ENCODE measurements around the gene BACH2. TPM values are rescaled to one million over a fixed set of nuclear protein-coding genes. Genes with fewer than 3 reads are reported as not detected.

The BACH2 gene
- total and polyA plus RNA-seq, 2 of the 8 experiments (the other 6 are each of a cell fraction or from before 2014, with no cell fraction given): 1.9 to 5.9 TPM

DNA sequence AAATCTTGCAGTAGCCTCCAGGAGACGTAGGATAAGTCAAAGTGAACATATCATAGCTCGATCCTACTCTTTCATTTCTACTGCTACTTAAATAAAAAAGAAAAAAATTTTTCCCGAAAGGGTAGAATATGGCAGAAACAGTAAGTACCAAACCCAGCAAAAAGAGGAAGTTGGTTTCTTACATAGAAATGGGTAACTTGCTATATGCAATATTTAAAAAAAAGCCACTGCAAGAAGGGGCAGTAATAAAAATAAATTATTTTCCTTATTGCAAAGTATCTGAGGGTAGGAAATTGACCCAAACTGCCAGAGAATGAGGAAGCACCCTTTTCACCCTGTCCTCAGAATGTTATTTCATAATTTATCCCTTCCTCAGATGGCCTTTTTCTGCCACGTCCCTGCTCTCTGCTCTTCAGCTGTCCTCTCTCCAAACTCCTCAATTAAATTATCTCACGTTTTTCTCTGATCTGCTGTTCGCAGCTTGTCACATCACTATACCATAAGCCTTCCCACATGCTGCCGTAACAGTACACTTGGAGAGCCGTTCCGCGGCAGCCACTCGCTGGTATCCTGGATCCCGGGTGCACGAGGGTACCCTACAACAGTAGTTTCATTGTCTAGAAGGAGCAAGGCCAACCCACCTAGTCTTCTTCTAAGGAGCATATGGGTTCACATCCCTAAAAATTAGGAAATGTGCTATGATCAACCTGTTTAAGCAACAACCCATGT is 149.6 kb downstream of the BACH2 start:
- no peak for FAIRE-seq
- Histone ChIP-seq H2BK15ac (ENCODE audit: low read length) (no peak overlapping the region), H4K20me1 (replicated peaks in 1 of 2; ENCODE audit: control insufficient read depth in 1 of 2, insufficient read depth in 2 of 2, low read length in 2 of 2) (no peaks in the 10 kb centered on the region)

More for the DNA sequence above, 149.6 kb downstream of the BACH2 start:
- H3K4me2 ChIP-seq (ENCODE audit: insufficient read depth in 1 of 2, low read depth in 2 of 2, low read length in 2 of 2): no peak overlapping the region
- no peak overlapping the region for H4K5ac ChIP-seq (ENCODE audit: insufficient read length, low read depth, low read length)
- no peak overlapping the region for H3K56ac ChIP-seq (replicated peaks; ENCODE audit: insufficient read length, low read depth, low read length)
- no peak for DNase-seq (ENCODE audit: low read depth in 1 of 2, low spot score in 2 of 2)
- H3K27me3 ChIP-seq (replicated peaks in 1 of 4; ENCODE audit: control insufficient read depth in 3 of 4, extremely low read depth in 1 of 4, insufficient read depth in 3 of 4, low read length in 3 of 4): no peaks in the 10 kb centered on the region
- H2AFZ ChIP-seq (ENCODE audit: low read length): no peak overlapping the region
- ChIA-PET CTCF (ENCODE audit: partially characterized antibody) (no interaction called here), POLR2A (ENCODE audit: partially characterized antibody) (no interaction called here)
- WGBS, 2 experiments (ENCODE audit: extremely low coverage in 1 of 2, insufficient coverage in 1 of 2, insufficient read length in 1 of 2, insufficient replicate concordance in 2 of 2, low coverage in 1 of 2, low lambda C conversion rate in 2 of 2, missing lambda C conversion rate in 1 of 2): 89% methylated on average over 13 of the region's 13 CpGs; no CpG with 5 or more reads in 1 of the 2 experiments
- H3K9me3 ChIP-seq (ENCODE audit: insufficient read depth in 2 of 2, low read depth in 1 of 2, low read length in 1 of 2): no peaks in the 10 kb centered on the region
- H3K79me2 ChIP-seq (ENCODE audit: control insufficient read depth in 1 of 2, insufficient read depth in 2 of 2, low read length in 2 of 2): no peaks in the 10 kb centered on the region
- H3K23me2 ChIP-seq (ENCODE audit: low read depth, low read length): no peaks in the 10 kb centered on the region
- H4K91ac ChIP-seq (replicated peaks; ENCODE audit: insufficient read length, low read length): no peak overlapping the region
- TF ChIP-seq TEAD4 (IDR thresholded peaks at IDR 0.05; ENCODE audit: low read depth, low read length) (no peak), BRCA1 (IDR thresholded peaks at IDR 0.05; ENCODE audit: low read depth, low read length) (no peak), POU5F1 (IDR thresholded peaks at IDR 0.05; ENCODE audit: low read depth, low read length) (no peak), HDAC2 (IDR thresholded peaks at IDR 0.05; ENCODE audit: borderline replicate concordance in 1 of 2, low read depth in 2 of 2, low read length in 2 of 2) (no peak), JUND (IDR thresholded peaks at IDR 0.05; ENCODE audit: low read length) (no peak), SIN3A (conservative IDR thresholded peaks at IDR 0.05 in 1 of 2, IDR thresholded peaks at IDR 0.05 in 1 of 2; ENCODE audit: low read depth in 1 of 2, low read length in 2 of 2) (no peak), TAF1 (IDR thresholded peaks at IDR 0.05; ENCODE audit: low read depth, low read length) (no peak)
- TF ChIP-seq, protein P1, sequence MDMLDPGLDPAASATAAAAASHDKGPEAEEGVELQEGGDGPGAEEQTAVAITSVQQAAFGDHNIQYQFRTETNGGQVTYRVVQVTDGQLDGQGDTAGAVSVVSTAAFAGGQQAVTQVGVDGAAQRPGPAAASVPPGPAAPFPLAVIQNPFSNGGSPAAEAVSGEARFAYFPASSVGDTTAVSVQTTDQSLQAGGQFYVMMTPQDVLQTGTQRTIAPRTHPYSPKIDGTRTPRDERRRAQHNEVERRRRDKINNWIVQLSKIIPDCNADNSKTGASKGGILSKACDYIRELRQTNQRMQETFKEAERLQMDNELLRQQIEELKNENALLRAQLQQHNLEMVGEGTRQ (IDR thresholded peaks at IDR 0.05; ENCODE audit: low read length): no peak
- no peaks in the 10 kb centered on the region for H3K36me3 ChIP-seq (ENCODE audit: control insufficient read depth in 2 of 4, insufficient read depth in 4 of 4, low read length in 3 of 4)
- no peak overlapping the region for H2BK20ac ChIP-seq (ENCODE audit: low read length)
- H3K9ac ChIP-seq (replicated peaks in 1 of 4; ENCODE audit: extremely low read depth in 1 of 4, low read depth in 3 of 4, low read length in 3 of 4): no peak overlapping the region
- no peak overlapping the region for H2AK5ac ChIP-seq (ENCODE audit: low read depth, low read length)
- no peak overlapping the region for H3K27ac ChIP-seq (ENCODE audit: low read depth, low read length)
- H2BK120ac ChIP-seq (replicated peaks; ENCODE audit: low read depth, low read length): no peak overlapping the region
- no peak overlapping the region for H2BK12ac ChIP-seq (ENCODE audit: low read depth, low read length)
- no peak overlapping the region for H4K8ac ChIP-seq (ENCODE audit: extremely low read depth, insufficient read depth, low read length)
- no peak overlapping the region for H3K23ac ChIP-seq (ENCODE audit: insufficient read length)
- no peak overlapping the region for H3K14ac ChIP-seq (ENCODE audit: insufficient read length)
- no peaks in the 10 kb centered on the region for H3K4me1 ChIP-seq (replicated peaks in 1 of 4; ENCODE audit: control insufficient read depth in 3 of 4, insufficient read depth in 4 of 4, low read length in 3 of 4)
- H3K4me3 ChIP-seq (ENCODE audit: extremely low read depth in 1 of 4, insufficient read depth in 2 of 4, low read depth in 3 of 4, low read length in 4 of 4): no peak overlapping the region
- H3K79me1 ChIP-seq (ENCODE audit: low read depth, low read length): no peaks in the 10 kb centered on the region; the same call in 1 of the 2 replicates
- no peak overlapping the region for H2BK5ac ChIP-seq (ENCODE audit: low read depth, low read length)
- no peak overlapping the region for H3K4ac ChIP-seq (replicated peaks; ENCODE audit: insufficient read length, low read depth, low read length)
- no peak overlapping the region for H3K18ac ChIP-seq (ENCODE audit: extremely low read depth, low read length)
